Midbrain (tissue), 1 donor: ENCODE results near the gene SMIM35.
"Not testable (repeated sequence)": the region's sequence is repeated elsewhere in the genome, so short reads cannot be mapped to it uniquely, and the experiment has no call there.

Source experiments
- DNase-seq: peaks from one replicate; lab custom pipeline; 2025; lab: John Stamatoyannopoulos, UW

SMIM35 gene

DNA sequence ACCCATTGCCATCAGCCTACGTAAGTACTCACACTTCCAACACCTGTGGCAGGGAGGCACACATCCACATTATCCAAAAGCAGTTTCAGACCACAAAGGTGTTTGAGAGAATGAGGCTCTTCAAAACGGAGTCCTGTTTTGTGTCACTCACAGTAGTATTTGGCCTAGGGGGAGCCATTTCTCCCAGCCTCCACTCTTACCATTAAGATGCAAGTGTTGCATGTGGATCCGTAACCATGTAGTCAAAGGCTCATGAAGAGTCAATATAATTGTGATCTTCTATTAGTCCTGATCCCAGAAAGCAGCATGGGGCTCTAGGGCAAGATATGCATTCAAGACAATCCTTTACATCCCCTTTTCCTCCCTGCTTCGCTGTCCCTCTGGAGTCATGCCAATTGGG is 59.1 kb downstream of the SMIM35 start:
- DNase-seq: no peak

- DNase-seq: no peak
These were observed 65.6 kb downstream of the SMIM35 start for GRCh38 chr11:118021146-118021545.

DNA sequence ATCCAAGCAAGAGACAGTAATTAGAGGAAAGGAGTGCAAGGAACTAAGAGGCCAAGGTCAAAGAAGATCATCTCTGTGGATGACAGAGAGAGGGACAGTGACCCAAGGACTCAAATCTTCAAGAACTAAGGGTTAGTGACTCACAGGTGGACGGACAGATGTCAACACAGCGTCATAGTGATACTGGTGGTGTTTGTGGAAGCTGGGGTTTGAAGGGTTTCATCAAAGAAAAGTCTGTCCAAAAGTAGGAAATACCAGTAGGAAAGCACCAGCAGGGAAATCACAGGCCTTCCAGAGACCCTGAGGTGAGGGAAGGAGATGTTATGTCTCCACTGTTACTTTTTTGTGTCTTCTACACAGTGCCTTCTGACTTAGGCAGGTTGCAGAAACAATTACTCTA is 68.4 kb downstream of the SMIM35 start:
- DNase-seq: no peak

DNA sequence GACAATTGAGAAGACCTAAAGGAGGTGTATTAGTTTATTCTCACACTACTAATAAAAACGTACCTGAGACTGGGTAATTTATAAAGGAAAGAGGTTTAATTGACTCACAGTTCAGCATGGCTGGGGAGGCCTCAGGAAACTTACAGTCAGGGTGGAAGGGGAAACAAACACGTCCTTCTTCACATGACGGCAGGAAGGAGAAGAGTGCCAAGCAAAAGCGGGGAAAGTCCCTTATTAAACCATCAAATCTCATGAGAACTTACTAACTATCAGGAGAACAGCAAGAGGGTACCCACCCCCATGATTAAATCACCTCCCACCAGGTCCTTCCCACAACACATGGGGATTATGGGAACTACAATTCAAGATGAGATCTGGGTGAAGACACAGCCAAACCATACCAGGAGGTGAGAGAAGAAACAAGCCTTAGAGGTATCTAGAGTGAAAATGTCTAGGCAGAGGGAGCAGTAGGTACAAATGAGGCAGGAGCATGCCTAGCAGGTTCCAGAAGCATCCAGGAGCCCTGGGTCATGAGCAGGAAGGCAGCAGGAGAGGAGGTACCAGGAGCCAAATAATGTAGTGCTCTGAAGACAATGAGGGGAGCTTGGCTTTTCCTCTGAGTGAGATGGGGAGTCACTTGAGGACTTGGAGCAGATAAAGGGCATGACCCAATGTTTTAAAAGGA is 69.0 kb downstream of the SMIM35 start:
- DNase-seq: no peak

DNA sequence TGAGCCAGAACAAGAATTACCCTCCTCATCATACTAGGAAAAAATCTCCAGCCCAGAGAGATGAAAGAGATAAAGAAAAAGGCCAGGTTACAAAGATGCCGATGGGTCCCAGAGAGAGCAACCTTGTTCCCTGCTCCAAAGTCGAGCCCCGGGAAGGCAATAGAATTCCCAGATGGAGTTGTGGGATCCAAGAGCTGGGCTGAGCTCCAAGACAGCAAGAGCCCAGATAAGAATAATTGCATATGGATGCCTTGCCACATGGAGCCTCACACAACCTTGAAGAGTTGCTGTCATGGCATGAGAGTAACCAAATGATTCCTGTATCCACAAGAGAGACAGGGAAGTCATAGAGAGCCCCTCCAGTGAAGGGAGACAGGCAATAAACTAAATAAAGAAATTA is 69.7 kb downstream of the SMIM35 start:
- DNase-seq: no peak

DNA sequence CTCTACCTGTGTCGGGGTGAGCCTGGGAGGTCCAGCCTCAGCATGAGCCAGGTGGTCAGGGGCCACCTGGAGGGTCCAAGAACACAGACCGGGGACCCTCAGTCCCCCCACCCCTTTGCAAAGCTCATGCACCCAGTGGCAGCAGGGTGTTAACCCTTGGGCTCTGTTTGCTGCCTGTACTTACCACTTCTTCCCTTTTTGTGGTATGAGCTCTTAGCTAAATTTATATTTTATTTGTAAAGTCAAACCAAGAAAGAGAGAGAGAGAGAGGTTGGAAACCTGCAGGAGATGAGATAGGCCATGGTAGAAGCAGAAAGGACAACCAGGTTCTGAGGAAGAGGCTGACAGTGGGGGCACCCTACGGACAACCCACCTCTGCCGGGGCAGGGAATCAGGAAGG is 70.7 kb downstream of the SMIM35 start:
- no peak for DNase-seq

DNA sequence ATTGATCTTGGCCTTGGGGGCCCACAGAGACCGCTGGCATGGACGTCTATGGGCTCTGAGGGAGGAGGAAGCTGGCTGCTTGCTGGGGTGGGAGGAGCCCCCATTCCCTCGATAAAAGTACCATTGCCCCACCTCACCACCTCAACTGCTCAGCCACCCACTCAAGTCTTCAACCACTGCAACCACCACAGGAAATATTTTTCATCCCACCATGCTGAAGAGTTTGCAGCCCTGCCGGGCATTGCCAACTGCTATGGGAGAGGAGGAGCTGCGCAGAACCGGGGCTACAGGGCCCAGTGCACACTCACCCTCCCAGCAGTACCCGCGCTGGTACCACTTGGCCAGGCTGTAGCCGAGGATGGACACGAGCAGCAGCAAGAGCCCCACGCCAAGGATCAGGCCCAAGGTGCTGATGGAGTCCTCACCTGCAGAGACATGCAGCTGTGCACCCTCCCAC is 71.3 kb downstream of the SMIM35 start:
- no peak for DNase-seq

DNA sequence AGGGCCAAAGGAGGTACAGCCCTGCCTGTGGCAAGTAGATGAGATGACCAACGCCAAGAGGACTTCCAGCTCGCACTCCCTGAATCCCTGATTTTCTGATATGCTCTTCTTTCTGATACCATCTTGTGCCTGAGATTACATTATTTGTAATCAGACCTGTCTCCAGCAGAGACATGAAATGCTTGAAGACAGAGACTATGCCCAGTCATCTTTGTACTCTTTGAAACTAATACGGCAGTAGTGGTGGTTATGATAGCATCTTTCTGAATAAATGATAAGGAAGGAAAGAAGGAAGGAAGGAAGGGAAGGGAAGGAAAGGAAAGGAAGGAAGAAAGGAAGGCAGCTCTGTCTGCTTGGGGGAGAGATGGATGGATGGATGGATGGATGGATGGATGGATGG is 72.7 kb downstream of the SMIM35 start:
- no peak for DNase-seq

- DNase-seq: no peak
These were observed 74.6 kb downstream of the SMIM35 start for GRCh38 chr11:118012083-118012669.

DNA sequence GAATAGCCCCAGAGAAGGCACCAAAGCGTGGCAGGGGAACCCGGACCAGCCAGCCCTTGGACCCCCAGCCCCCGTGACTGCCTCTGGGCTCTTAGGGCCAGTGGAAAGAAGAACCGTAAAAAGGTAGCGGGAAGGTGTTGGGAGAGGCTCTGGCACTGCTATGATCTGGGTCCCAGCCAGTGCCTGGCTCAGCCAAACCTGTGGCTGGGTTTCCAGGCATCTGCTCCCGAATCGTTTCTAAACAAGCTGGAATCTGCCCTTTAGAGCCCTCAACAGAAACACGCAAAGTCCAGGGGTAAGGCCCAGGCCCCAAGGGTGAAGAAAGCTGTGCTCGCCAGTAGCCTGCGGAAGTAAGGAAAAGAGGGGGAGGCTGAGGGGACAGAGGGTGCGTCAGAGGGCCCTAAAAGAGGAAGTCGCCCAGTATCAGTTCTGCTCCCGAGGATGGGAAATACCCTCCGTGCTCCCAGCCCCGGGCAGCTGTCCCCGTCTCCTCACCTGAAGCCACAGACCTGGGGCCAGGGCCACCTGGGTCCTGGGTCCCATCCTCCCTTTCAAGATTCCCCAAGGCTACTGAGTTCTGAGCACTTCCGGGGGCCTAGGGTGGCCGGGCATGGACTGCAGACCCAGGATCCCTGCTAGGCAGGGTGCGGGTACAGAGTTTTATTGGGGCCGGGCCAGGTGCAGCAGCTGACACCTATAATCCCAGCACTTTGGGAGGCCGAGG is 75.9 kb downstream of the SMIM35 start:
- DNase-seq: no peak

DNA sequence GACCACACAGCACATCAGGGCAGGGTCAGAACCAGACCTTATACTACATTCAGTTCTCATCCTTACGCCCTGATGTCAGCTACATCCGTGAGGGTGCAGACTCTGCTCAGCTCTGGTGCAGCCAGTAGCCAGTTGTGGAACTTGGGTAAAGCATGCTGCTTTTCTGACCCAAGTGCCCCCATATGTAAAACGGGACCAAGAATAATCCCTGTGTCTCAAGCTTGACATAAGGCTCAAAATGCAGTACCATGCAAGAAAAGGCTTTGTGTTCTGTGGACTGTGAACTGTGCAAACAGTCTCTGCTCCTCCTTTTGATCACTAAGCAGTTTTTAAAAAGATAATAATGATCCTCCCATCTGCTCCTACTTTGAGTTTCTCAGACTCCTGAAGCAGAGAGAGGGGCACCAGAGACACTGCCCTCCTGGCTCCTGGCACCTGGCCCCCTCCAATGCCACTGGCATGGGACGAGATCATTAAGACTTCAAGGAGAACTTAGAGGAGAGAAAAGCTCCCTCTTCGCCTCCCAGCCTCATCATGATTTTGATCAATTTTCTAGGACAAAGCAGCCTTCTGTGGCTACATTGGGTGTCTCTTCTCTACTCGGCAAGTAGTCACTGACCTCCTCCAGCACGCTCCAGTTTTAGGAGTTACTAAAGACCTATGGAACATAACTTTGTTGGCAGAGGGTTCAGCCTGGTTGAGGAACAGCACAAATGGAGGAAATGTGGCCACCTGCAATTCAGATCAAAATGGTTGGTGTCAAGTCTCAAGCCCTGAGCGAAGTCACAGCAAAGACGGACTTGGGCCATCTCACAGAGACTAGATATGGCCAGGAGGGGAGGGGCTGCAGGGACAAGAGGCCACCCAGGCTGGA is 76.7 kb downstream of the SMIM35 start:
- DNase-seq: no peak

DNA sequence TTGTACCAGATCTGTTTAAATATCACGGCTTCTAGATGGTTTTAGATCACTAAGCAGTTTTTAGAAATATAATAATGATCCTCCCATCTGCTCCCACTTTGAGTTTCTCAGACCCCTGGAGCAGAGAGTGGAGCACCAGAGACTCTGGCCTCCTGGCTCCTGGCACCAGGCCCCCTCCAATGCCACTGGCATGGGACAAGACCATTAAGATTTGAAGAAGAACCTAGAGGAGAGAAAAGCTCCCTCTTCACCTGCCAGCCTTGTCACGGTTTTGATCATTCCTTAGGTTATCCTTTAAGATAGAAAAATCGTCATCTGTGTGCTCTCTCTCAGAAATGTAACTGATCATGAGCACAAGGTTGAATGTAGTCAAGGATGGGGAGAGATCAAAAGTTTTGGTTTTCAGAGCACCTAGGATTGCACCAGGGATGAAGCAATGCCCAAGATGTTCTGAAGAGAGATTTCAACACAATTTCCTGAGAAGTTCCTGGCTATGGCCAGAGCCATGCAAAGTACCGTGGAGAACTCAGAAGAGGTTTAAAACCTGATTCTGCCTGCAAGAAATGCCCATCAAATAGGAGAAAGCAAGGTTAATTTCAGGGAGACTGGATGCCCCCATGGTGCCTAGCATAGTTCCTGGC is 78.4 kb downstream of the SMIM35 start:
- DNase-seq: no peak

- DNase-seq: not testable (repeated sequence)
These were observed 79.0 kb downstream of the SMIM35 start for GRCh38 chr11:118007563-118008270.

DNA sequence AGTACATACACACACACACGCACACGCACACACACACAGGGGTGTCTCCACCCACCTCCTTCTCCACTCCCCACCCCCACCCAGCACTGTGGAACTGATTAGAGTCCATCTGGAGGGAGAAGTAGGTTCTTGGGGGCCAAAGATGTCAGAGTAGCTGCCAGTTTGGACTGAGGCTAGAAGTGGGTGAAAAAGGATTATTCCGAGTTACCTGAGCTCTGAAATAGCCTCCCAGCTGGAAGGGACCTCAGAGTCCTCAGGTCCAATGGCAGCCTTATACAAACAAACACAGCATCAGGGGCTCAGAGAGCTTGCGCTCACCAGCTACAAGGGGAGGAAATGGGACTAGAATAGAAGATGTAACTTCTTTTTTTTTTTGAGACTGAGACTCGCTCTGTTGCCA is 79.7 kb downstream of the SMIM35 start:
- no peak for DNase-seq

- DNase-seq: no peak
These were observed 80.6 kb downstream of the SMIM35 start for GRCh38 chr11:118006153-118006534.

DNA sequence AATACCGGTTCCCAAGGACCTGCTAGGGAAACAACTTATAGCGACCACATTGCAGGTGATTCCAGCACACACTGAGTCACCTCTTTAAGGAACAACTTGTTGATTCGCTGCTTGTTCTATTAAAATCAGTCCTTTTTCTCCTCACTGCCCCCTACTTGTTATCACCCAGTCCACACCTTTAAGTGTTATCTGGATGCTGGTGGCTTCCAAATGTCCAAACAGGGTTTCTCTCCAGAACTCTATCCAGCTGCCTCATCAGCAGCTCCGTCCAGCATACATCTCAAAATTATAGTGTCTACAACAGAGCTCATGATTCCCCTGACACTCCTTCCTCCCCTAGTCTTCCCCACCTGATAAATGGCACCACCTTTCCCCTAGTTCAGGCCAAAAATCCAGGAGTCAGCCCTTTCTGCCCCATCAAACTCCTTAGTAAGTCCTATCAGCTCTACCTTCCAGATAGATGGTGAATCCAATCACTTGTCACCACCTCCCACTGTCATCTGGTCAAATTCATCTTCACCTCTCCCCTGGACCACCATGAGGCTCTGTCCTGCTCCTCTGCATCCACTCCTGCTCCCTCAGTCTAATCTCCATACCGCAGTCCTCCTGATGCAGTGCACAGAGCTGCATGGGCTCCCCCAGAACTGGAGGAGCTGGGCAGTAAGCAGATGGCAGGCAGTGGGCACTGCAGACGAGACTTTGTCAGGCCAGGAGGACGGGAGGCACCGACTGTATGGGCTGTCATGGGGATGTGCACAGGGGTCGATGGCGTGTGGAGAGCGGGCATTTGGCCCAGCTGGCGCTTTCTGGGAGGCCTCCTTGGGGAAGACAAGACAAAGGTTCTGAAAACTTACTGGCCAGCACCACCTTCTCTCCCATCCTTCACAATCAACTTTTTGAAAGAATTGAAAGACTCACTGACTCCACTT is 81.3 kb downstream of the SMIM35 start:
- DNase-seq: no peak

DNA sequence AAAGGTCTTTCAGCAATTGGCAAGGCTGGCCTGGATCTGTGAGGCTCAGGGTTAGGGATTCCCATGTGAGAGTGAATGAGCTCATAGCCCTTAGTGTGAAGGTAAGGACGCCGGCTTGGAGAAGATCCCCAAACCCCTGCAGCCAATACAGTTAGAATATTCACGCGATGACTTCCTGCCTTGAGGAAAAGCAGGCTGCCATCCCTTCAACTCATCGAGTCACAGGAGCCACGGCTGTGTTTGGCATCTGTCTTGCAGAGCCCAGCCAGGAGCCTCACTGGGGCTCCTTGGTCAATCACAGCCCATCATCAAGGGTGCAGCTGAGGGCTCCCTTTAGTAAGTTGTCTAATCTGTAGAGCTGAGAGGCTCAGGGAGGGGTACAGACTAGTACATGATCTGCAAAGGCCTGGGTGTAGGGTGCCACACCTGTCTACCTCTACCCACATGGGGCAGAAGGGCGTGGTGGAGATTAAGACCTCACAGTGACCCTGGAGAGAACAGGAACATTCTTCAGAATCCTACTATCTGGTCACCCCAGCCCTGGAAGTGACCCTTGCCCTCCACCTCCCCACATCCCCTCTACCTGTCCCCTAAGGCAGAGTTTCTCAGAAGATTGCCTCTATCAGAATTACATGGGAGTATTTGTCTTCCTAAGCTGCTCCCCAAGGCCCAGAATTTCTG is 82.1 kb downstream of the SMIM35 start:
- no peak for DNase-seq

DNA sequence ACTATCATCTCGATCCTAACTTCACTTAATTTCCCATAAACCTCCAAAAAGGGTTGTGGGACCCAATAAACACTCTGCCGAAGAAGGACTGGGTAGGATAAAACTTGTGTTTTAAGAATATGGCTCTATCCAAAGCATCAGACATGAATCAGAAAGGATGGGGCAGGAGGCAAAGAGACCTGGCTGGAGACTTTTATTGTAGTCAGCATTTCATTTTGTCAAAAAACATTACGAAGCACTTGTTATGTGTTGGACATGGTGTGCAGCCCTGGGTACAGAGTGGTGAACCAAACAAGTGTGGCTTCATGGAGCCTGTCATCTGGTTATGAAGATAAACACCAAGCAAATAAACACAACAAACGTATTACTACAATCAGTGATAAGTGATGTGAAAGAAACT is 83.3 kb downstream of the SMIM35 start:
- DNase-seq: no peak
